CD14-positive monocyte (primary cell): ENCODE results near the gene MUCL1. TPM values are rescaled to one million over a fixed set of nuclear protein-coding genes. Genes with fewer than 3 reads are reported as not detected.
A peak's percentile ranks its signal among the peaks of the same experiment; 100 is the strongest.

Experiments
- DNase-seq, 3 donors: peaks; one replicate each; pipeline ENCODE4 v3.0.0-alpha.2; 2011 to 2022
- H2AFZ ChIP-seq: 2 replicates; pipeline ENCODE4 v1.6.0; 2012; ENCODE audit warnings: mild to moderate bottlenecking, low read depth, low read length, inconsistent platforms; ENCODE audit not compliant: insufficient read depth, poor library complexity, severe bottlenecking
- H3K27ac ChIP-seq, 2 donors: 1 replicate in 1 of 2; 2 replicates in 1 of 2; pipeline ENCODE4 v1.5.1; 2012 to 2013; ENCODE audit warnings: low read length in 2 of 2, control low read depth in 1 of 2, inconsistent platforms in 1 of 2, low read depth in 1 of 2, mild to moderate bottlenecking in 1 of 2
- H3K27me3 ChIP-seq, 2 donors: one replicate each; pipeline versions ENCODE4 v1.6.0 to v1.6.1; 2011 to 2013; ENCODE audit warnings: low read length in 2 of 2; ENCODE audit not compliant: control insufficient read depth in 2 of 2, insufficient read depth in 2 of 2
- H3K36me3 ChIP-seq, 2 donors: replicated peaks in 1 of 2; 1 replicate in 1 of 2; 2 replicates in 1 of 2; pipeline versions ENCODE4 v1.5.1 to v1.6.1; 2012 to 2013; ENCODE audit warnings: low read length in 2 of 2, control low read depth in 1 of 2, inconsistent platforms in 1 of 2, mild to moderate bottlenecking in 1 of 2; ENCODE audit not compliant: insufficient read depth in 2 of 2, control insufficient read depth in 1 of 2
- H3K4me1 ChIP-seq, 2 donors: 1 replicate in 1 of 2; 2 replicates in 1 of 2; pipeline versions ENCODE4 v1.5.1 to v1.6.1; 2012 to 2013; ENCODE audit warnings: low read length in 2 of 2, control low read depth in 1 of 2, inconsistent platforms in 1 of 2, mild to moderate bottlenecking in 1 of 2, moderate library complexity in 1 of 2; ENCODE audit not compliant: insufficient read depth in 2 of 2, control insufficient read depth in 1 of 2
- H3K4me2 ChIP-seq: replicated peaks from 2 replicates; pipeline ENCODE3; 2012; ENCODE audit warnings: low read length, moderate library complexity, mild to moderate bottlenecking; ENCODE audit not compliant: poor library complexity, severe bottlenecking; ENCODE audit errors: extremely low read depth
- H3K4me3 ChIP-seq, 3 experiments: fragments of 200-600 bp in 1 of 3; sonication (generic) in 1 of 3; replicated peaks in 1 of 3; 1 replicate in 2 of 3; 2 replicates in 1 of 3; pipeline ENCODE4 v1.5.1; 2011 to 2013; ENCODE audit warnings: low read length in 3 of 3, mild to moderate bottlenecking in 3 of 3, control low read depth in 2 of 3, low read depth in 2 of 3, inconsistent platforms in 1 of 3, moderate library complexity in 1 of 3
- H3K79me2 ChIP-seq: 2 replicates; pipeline ENCODE4 v1.6.0; 2012; ENCODE audit warnings: mild to moderate bottlenecking, control low read depth, inconsistent platforms, low read length, moderate library complexity; ENCODE audit not compliant: insufficient read depth
- H3K9ac ChIP-seq: 2 replicates; pipeline ENCODE4 v1.6.0; 2017; ENCODE audit warnings: low read length, mild to moderate bottlenecking; ENCODE audit not compliant: insufficient read depth, poor library complexity, severe bottlenecking
- H3K9me3 ChIP-seq, 2 donors: replicated peaks in 1 of 2; 1 replicate in 1 of 2; 2 replicates in 1 of 2; pipeline versions ENCODE4 v1.5.1 to v1.6.1; 2012 to 2013; ENCODE audit warnings: low read length in 2 of 2, control low read depth in 1 of 2; ENCODE audit not compliant: control insufficient read depth in 1 of 2, insufficient read depth in 1 of 2
- H4K20me1 ChIP-seq: 2 replicates; pipeline ENCODE4 v1.6.0; 2012; ENCODE audit warnings: mild to moderate bottlenecking, low read length, control low read depth, moderate library complexity; ENCODE audit not compliant: insufficient read depth
- H3K27ac Mint-ChIP-seq, 7 donors: one replicate each; pipeline ENCODE4 v1.8.0; 2020; ENCODE audit warnings: mild to moderate bottlenecking in 7 of 7, mixed read lengths in 7 of 7, moderate library complexity in 6 of 7, inconsistent platforms in 2 of 7
- H3K27me3 Mint-ChIP-seq, 3 donors: one replicate each; pipeline ENCODE4 v1.8.0; 2021 to 2022; ENCODE audit warnings: low read depth in 3 of 3, mild to moderate bottlenecking in 3 of 3, mixed read lengths in 3 of 3, moderate library complexity in 3 of 3, inconsistent platforms in 1 of 3
- H3K36me3 Mint-ChIP-seq, 2 donors: one replicate each; pipeline ENCODE4 v1.8.0; 2020; ENCODE audit warnings: mixed read lengths in 2 of 2, inconsistent platforms in 1 of 2, mild to moderate bottlenecking in 1 of 2
- H3K4me1 Mint-ChIP-seq: one replicate; pipeline ENCODE4 v1.8.0; 2020; ENCODE audit warnings: mild to moderate bottlenecking, mixed read lengths
- H3K4me3 Mint-ChIP-seq, 2 donors: one replicate each; pipeline ENCODE4 v1.8.0; 2020; ENCODE audit warnings: mild to moderate bottlenecking in 2 of 2, mixed read lengths in 2 of 2, moderate library complexity in 1 of 2
- H3K9me3 Mint-ChIP-seq, 7 donors: one replicate each; pipeline ENCODE4 v1.8.0; 2020 to 2022; ENCODE audit warnings: mixed read lengths in 7 of 7, mild to moderate bottlenecking in 6 of 7, moderate library complexity in 6 of 7, inconsistent platforms in 2 of 7
- WGBS: methylation state at CpG from one replicate; pipeline ENCODE4 v1.1.5; 2013; ENCODE audit warnings: missing lambda C conversion rate; ENCODE audit not compliant: insufficient coverage; 5-methylcytosine and 5-hydroxymethylcytosine counted together
- intact Hi-C, 2 donors: fragments of 100-400 bp; cut with micrococcal nuclease; formaldehyde crosslinking; loops; one replicate each; pipeline versions ENCODE4 v1.15.0 to v1.15.1; 2023
- polyA plus RNA-seq, 3 donors: library from polyadenylated mRNA; depleted of rRNA in 1 of 3; unstranded in 2 of 3; stranded (reverse) in 1 of 3; fragments of 300-500 nt in 2 of 3; fragments of >200 nt in 1 of 3; fragmentation: Illumina TruSeq in 2 of 3; gene quantifications; 1 replicate in 2 of 3; 2 replicates in 1 of 3; pipeline ENCODE4 v1.2.3, GENCODE V29; 2012 to 2021
- TF ChIP-seq, protein P1 (sequence below): fragments of 200-600 bp; IDR thresholded peaks from one replicate; pipeline ENCODE4 v1.8.0; 2022; ENCODE audit warnings: antibody characterized with exemption, mild to moderate bottlenecking

Gene MUCL1
- polyA plus RNA-seq, 3 donors: not detected

DNA sequence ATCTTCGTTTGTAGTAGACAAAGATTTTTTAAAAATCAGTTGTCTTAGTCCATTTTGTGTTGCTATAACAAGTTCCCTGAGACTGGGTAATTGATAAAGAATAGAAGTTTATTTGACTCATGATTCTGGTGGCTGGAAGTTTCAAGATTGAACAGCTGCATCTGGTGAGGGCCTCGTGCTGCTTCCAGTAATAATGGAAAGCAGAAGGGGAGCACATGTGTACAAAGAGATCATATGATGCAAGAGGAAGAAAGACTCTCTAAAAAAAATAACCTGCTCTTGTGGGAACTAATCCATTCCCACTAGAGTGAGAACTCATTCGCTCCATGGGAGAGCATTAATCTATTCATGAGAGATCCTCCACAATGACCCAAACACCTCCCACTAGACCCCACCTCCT lies 24.8 kb downstream of the MUCL1 start:
- Histone ChIP-seq H3K4me2 (no peak overlapping the region), H3K4me3 (no peak overlapping the region), H3K27ac (no peak overlapping the region), H3K27me3 (no peaks in the 10 kb centered on the region), H3K9me3 (no peaks in the 10 kb centered on the region), H3K9ac (no peak overlapping the region), H3K79me2 (no peaks in the 10 kb centered on the region), H3K4me1 (peaks cover 23 to 27% of the 10 kb centered on the region in 2 donors), H4K20me1 (no peaks in the 10 kb centered on the region), H3K36me3 (no peaks in the 10 kb centered on the region), H2AFZ (no peak overlapping the region)
- H3K27me3 Mint-ChIP-seq: no peaks in the 10 kb centered on the region
- peaks cover 0 to 3% (median 2%) of the 10 kb centered on the region in 7 donors for H3K9me3 Mint-ChIP-seq
- DNase-seq: peak in 2 of 3 donors; percentile 5 to 10
- 100% methylated on average over 1 of the region's 3 CpGs for WGBS
- H3K27ac Mint-ChIP-seq: peak overlapping the region in 1 of 7 donors; percentile 29
- H3K4me3 Mint-ChIP-seq: no peak overlapping the region
- TF ChIP-seq, protein P1, sequence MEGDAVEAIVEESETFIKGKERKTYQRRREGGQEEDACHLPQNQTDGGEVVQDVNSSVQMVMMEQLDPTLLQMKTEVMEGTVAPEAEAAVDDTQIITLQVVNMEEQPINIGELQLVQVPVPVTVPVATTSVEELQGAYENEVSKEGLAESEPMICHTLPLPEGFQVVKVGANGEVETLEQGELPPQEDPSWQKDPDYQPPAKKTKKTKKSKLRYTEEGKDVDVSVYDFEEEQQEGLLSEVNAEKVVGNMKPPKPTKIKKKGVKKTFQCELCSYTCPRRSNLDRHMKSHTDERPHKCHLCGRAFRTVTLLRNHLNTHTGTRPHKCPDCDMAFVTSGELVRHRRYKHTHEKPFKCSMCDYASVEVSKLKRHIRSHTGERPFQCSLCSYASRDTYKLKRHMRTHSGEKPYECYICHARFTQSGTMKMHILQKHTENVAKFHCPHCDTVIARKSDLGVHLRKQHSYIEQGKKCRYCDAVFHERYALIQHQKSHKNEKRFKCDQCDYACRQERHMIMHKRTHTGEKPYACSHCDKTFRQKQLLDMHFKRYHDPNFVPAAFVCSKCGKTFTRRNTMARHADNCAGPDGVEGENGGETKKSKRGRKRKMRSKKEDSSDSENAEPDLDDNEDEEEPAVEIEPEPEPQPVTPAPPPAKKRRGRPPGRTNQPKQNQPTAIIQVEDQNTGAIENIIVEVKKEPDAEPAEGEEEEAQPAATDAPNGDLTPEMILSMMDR: no peak
- intact Hi-C loops: no loop called here
- no peaks in the 10 kb centered on the region for H3K36me3 Mint-ChIP-seq
- peaks cover 29% of the 10 kb centered on the region for H3K4me1 Mint-ChIP-seq

DNA sequence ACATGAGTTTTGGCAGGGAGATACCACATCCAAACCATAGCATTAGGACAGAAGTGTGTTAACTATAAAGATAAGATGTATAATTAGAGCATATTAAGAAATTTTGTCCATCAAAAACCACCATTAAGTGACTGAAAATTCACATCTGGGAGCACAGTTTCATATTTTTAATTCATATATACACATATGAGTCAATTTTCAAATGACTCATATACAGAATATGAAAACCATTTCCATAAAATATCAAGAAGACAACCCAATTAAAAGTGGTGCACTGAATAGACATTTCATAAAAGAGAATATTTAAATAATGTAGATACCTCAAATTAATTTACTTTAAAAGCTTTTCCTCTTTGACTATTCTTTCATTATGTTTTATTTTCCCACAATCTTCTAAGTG lies 25.3 kb downstream of the MUCL1 start:
- H3K27ac Mint-ChIP-seq: peak overlapping the region in 1 of 7 donors; percentile 29
- intact Hi-C loops: no loop called here
- no peak overlapping the region for H3K4me3 Mint-ChIP-seq
- Histone ChIP-seq H3K4me1 (peaks cover 23 to 27% of the 10 kb centered on the region in 2 donors), H2AFZ (no peak overlapping the region), H3K9me3 (no peaks in the 10 kb centered on the region), H3K4me3 (no peak overlapping the region), H3K36me3 (no peaks in the 10 kb centered on the region), H3K27me3 (no peaks in the 10 kb centered on the region), H3K27ac (no peak overlapping the region), H3K9ac (no peak overlapping the region), H3K79me2 (no peaks in the 10 kb centered on the region), H3K4me2 (no peak overlapping the region), H4K20me1 (no peaks in the 10 kb centered on the region)
- H3K36me3 Mint-ChIP-seq: no peaks in the 10 kb centered on the region
- TF ChIP-seq, protein P1: no peak
- no peak for DNase-seq
- H3K27me3 Mint-ChIP-seq: no peaks in the 10 kb centered on the region
- H3K4me1 Mint-ChIP-seq: peaks cover 31% of the 10 kb centered on the region
- peaks cover 0 to 4% (median 2%) of the 10 kb centered on the region in 7 donors for H3K9me3 Mint-ChIP-seq
